ENCODE data around the gene OSBP2. TPM values are rescaled to one million over a fixed set of nuclear protein-coding genes. Genes with fewer than 3 reads are reported as not detected.

The OSBP2 gene
- total RNA-seq, 4 donors from 2014 or later = 0.35 to 3.5 (median 1.8) TPM

DNA sequence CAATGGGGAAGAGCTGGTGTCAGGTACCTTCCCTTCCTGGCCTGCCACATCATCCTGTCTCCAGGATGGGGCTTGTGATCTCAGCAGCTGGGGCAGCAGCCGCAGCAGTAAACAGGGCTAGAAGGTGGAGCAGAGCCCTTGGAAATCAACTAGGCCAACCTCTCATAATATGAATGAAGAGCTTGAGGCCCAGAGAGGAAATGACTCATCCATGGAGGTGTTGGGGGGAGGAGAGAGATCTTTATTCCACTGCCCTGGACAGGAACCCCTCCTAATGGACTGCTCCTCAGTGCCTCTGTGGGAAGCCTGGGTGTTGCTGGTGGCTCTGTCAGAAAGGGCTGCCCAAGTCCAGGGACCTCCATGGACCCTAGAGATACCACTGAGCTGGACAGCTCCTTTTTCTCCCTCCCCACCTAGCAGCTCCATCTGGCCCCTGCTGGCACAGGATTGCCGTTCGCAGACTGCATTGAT is 111.8 kb downstream of the OSBP2 start:
- Histone ChIP-seq H3K4me1 (peaks cover 0 to 17% (median 3%) of the 10 kb centered on the region in 3 donors), H3K27ac (no peak overlapping the region), H3K4me3 (no peak overlapping the region), H3K27me3 (peaks cover 28% of the 10 kb centered on the region), H3K9me3 (no peaks in the 10 kb centered on the region), H3K36me3 (no peaks in the 10 kb centered on the region)
- no peak for ATAC-seq
- WGBS, 2 donors (ENCODE audit: low coverage in 1 of 2) = 27 to 35% methylated on average over 2 of the region's 3 CpGs
- TF ChIP-seq EP300 (IDR thresholded peaks at IDR 0.05) (no peak), POLR2A (IDR thresholded peaks at IDR 0.05) (no peak), POLR2AphosphoS5 (IDR thresholded peaks at IDR 0.05) (no peak), CTCF (IDR thresholded peaks at IDR 0.05) (no peak)

- no peak overlapping the region for H3K4me3 ChIP-seq
- WGBS, 2 donors (ENCODE audit: low coverage in 1 of 2) = 83% methylated on average over 2 to 4 of the region's 4 CpGs
- ATAC-seq = no peak
- no peaks in the 10 kb centered on the region for H3K9me3 ChIP-seq
- TF ChIP-seq POLR2AphosphoS5 (IDR thresholded peaks at IDR 0.05) (no peak), EP300 (IDR thresholded peaks at IDR 0.05) (no peak), CTCF (IDR thresholded peaks at IDR 0.05) (no peak), POLR2A (IDR thresholded peaks at IDR 0.05) (no peak)
- no peak overlapping the region for H3K27ac ChIP-seq
- no peaks in the 10 kb centered on the region for H3K4me1 ChIP-seq
- peaks cover 21% of the 10 kb centered on the region for H3K27me3 ChIP-seq
- no peaks in the 10 kb centered on the region for H3K36me3 ChIP-seq
Observed at GRCh38 chr22:30809086-30809485, 114.4 kb downstream of the OSBP2 start.

- WGBS, 2 donors (ENCODE audit: low coverage in 1 of 2) = 83 to 94% methylated on average over 3 of the region's 4 CpGs
- TF ChIP-seq POLR2AphosphoS5 (IDR thresholded peaks at IDR 0.05) (no peak), POLR2A (IDR thresholded peaks at IDR 0.05) (no peak), EP300 (IDR thresholded peaks at IDR 0.05) (no peak), CTCF (IDR thresholded peaks at IDR 0.05) (no peak)
- peaks cover 21% of the 10 kb centered on the region for H3K27me3 ChIP-seq
- H3K36me3 ChIP-seq = no peaks in the 10 kb centered on the region
- H3K4me3 ChIP-seq = no peak overlapping the region
- no peaks in the 10 kb centered on the region for H3K4me1 ChIP-seq
- H3K27ac ChIP-seq = no peak overlapping the region
- H3K9me3 ChIP-seq = no peaks in the 10 kb centered on the region
- ATAC-seq = no peak
Observed at GRCh38 chr22:30810105-30810504, 115.4 kb downstream of the OSBP2 start.

GRCh38 chr22:30813936-30814335 is 119.3 kb downstream of the OSBP2 start:
- 83 to 100% methylated on average over 2 to 7 of the region's 7 CpGs for WGBS, 2 donors (ENCODE audit: low coverage in 1 of 2)
- Histone ChIP-seq H3K9me3 (no peaks in the 10 kb centered on the region), H3K27ac (no peak overlapping the region), H3K27me3 (peaks cover 26% of the 10 kb centered on the region), H3K36me3 (no peaks in the 10 kb centered on the region), H3K4me3 (no peak overlapping the region), H3K4me1 (no peaks in the 10 kb centered on the region)
- ATAC-seq = no peak
- no peak for TF ChIP-seq EP300 (IDR thresholded peaks at IDR 0.05)
- TF ChIP-seq CTCF (IDR thresholded peaks at IDR 0.05) = no peak
- TF ChIP-seq POLR2AphosphoS5 (IDR thresholded peaks at IDR 0.05) = no peak
- no peak for TF ChIP-seq POLR2A (IDR thresholded peaks at IDR 0.05)

GRCh38 chr22:30816413-30816812 is 121.7 kb downstream of the OSBP2 start:
- no peak for ATAC-seq
- Histone ChIP-seq H3K4me3 (no peak overlapping the region), H3K27ac (no peak overlapping the region), H3K9me3 (no peaks in the 10 kb centered on the region), H3K36me3 (no peaks in the 10 kb centered on the region), H3K4me1 (no peaks in the 10 kb centered on the region), H3K27me3 (peaks cover 44% of the 10 kb centered on the region)
- WGBS, 2 donors (ENCODE audit: low coverage in 1 of 2) = 67 to 72% methylated on average over 5 of the region's 8 CpGs
- no peak for TF ChIP-seq EP300 (IDR thresholded peaks at IDR 0.05)
- no peak for TF ChIP-seq CTCF (IDR thresholded peaks at IDR 0.05)
- no peak for TF ChIP-seq POLR2A (IDR thresholded peaks at IDR 0.05)
- no peak for TF ChIP-seq POLR2AphosphoS5 (IDR thresholded peaks at IDR 0.05)
